BE2C (cell line): ENCODE results near the gene PARP1.

Source experiments
- DNase-seq: peaks from one replicate; pipeline ENCODE4 v3.0.0-alpha.2; 2020
- H3K27me3 ChIP-seq: fragments of 250-450 bp; sonication (Bioruptor Pico); 2 replicates; pipeline ENCODE4 v1.5.1; 2020; ENCODE audit warnings: mild to moderate bottlenecking
- H3K36me3 ChIP-seq: fragments of 250-450 bp; sonication (Bioruptor Pico); 2 replicates; pipeline ENCODE4 v1.5.1; 2020; ENCODE audit warnings: mild to moderate bottlenecking
- H3K4me1 ChIP-seq: fragments of 250-450 bp; sonication (Bioruptor Pico); 2 replicates; pipeline ENCODE4 v1.5.1; 2020
- H3K4me3 ChIP-seq: 2 replicates; pipeline ENCODE4 v1.5.1; 2011; ENCODE audit warnings: low read depth, low read length
- H3K9me3 ChIP-seq: fragments of 250-450 bp; sonication (Bioruptor Pico); 2 replicates; pipeline ENCODE4 v1.5.1; 2020
- CTCF ChIP-seq: IDR thresholded peaks from 2 replicates; pipeline ENCODE4 v1.5.1; 2012; ENCODE audit warnings: mild to moderate bottlenecking, low read depth, low read length

The PARP1 gene

GRCh38 chr1:226401355-226402303 is 6.3 kb downstream of the PARP1 start:
- peaks cover 49% of the 10 kb centered on the region for H3K36me3 ChIP-seq

GRCh38 chr1:226400519-226401354 is 7.2 kb downstream of the PARP1 start:
- DNase-seq = no peak
- no peak overlapping the region for H3K4me3 ChIP-seq
- H3K36me3 ChIP-seq = peaks cover 52% of the 10 kb centered on the region
- no peaks in the 10 kb centered on the region for H3K9me3 ChIP-seq
- H3K4me1 ChIP-seq = peaks cover 7% of the 10 kb centered on the region
- no peak for TF ChIP-seq CTCF
- H3K27me3 ChIP-seq = no peaks in the 10 kb centered on the region

More at GRCh38 chr1:226401355-226402303, 6.3 kb downstream of the PARP1 start:
- no peak for TF ChIP-seq CTCF
- H3K4me1 ChIP-seq = peaks cover 7% of the 10 kb centered on the region
- no peaks in the 10 kb centered on the region for H3K9me3 ChIP-seq
- no peaks in the 10 kb centered on the region for H3K27me3 ChIP-seq
- no peak for DNase-seq
- H3K4me3 ChIP-seq = no peak overlapping the region

GRCh38 chr1:226397955-226398636 is 9.8 kb downstream of the PARP1 start:
- no peaks in the 10 kb centered on the region for H3K9me3 ChIP-seq
- no peak overlapping the region for H3K4me3 ChIP-seq
- no peaks in the 10 kb centered on the region for H3K27me3 ChIP-seq
- TF ChIP-seq CTCF = no peak
- H3K36me3 ChIP-seq = peaks cover 64% of the 10 kb centered on the region
- DNase-seq = no peak
- H3K4me1 ChIP-seq = no peaks in the 10 kb centered on the region

GRCh38 chr1:226397011-226397926 is 10.6 kb downstream of the PARP1 start:
- DNase-seq = no peak
- H3K4me3 ChIP-seq = no peak overlapping the region
- no peaks in the 10 kb centered on the region for H3K27me3 ChIP-seq
- H3K4me1 ChIP-seq = no peaks in the 10 kb centered on the region
- H3K9me3 ChIP-seq = no peaks in the 10 kb centered on the region
- peaks cover 64% of the 10 kb centered on the region for H3K36me3 ChIP-seq
- no peak for TF ChIP-seq CTCF

GRCh38 chr1:226395753-226396152 is 12.1 kb downstream of the PARP1 start:
- Histone ChIP-seq H3K4me1 (no peaks in the 10 kb centered on the region), H3K9me3 (no peaks in the 10 kb centered on the region), H3K27me3 (no peaks in the 10 kb centered on the region), H3K36me3 (peaks cover 64% of the 10 kb centered on the region), H3K4me3 (no peak overlapping the region)
- no peak for DNase-seq
- no peak for TF ChIP-seq CTCF
